ENCODE results near the gene LAMC1.

LAMC1 gene

GRCh38 chr1:183023146-183023600 is at the start of gene LAMC1:
Gene LAMC1 (plus strand): TSS chr1:183023420. CDS start chr1:183023717, 297 bp downstream.
- H3K4me3 ChIP-seq (ENCODE audit: low read depth, low read length), result peak within 1 kb of the TSS; percentile 89
- in situ Hi-C loops (cut with HindIII; ENCODE audit: low sequenced_read_pairs), result no loop called here
- TF ChIP-seq, protein P1, sequence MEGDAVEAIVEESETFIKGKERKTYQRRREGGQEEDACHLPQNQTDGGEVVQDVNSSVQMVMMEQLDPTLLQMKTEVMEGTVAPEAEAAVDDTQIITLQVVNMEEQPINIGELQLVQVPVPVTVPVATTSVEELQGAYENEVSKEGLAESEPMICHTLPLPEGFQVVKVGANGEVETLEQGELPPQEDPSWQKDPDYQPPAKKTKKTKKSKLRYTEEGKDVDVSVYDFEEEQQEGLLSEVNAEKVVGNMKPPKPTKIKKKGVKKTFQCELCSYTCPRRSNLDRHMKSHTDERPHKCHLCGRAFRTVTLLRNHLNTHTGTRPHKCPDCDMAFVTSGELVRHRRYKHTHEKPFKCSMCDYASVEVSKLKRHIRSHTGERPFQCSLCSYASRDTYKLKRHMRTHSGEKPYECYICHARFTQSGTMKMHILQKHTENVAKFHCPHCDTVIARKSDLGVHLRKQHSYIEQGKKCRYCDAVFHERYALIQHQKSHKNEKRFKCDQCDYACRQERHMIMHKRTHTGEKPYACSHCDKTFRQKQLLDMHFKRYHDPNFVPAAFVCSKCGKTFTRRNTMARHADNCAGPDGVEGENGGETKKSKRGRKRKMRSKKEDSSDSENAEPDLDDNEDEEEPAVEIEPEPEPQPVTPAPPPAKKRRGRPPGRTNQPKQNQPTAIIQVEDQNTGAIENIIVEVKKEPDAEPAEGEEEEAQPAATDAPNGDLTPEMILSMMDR (IDR thresholded peaks at IDR 0.05; ENCODE audit: low read depth, low read length, missing control alignments), result no peak
- peak; percentile 54 for DNase-seq (ENCODE audit: low read depth)

- TF ChIP-seq, protein P1 (IDR thresholded peaks at IDR 0.05; ENCODE audit: low read depth, low read length, missing control alignments), result no peak
- in situ Hi-C loops (cut with HindIII; ENCODE audit: low sequenced_read_pairs), result no loop called here
- no peak overlapping the region for H3K4me3 ChIP-seq (ENCODE audit: low read depth, low read length)
- no peak for DNase-seq (ENCODE audit: low read depth)
Observed at GRCh38 chr1:182974506-182975191, 48.6 kb upstream of the LAMC1 start.

- no peak overlapping the region for H3K4me3 ChIP-seq (ENCODE audit: low read depth, low read length)
- in situ Hi-C loops (cut with HindIII; ENCODE audit: low sequenced_read_pairs), result no loop called here
- TF ChIP-seq, protein P1 (IDR thresholded peaks at IDR 0.05; ENCODE audit: low read depth, low read length, missing control alignments), result no peak
- no peak for DNase-seq (ENCODE audit: low read depth)
Observed at GRCh38 chr1:182977480-182977879, 45.7 kb upstream of the LAMC1 start.

DNA sequence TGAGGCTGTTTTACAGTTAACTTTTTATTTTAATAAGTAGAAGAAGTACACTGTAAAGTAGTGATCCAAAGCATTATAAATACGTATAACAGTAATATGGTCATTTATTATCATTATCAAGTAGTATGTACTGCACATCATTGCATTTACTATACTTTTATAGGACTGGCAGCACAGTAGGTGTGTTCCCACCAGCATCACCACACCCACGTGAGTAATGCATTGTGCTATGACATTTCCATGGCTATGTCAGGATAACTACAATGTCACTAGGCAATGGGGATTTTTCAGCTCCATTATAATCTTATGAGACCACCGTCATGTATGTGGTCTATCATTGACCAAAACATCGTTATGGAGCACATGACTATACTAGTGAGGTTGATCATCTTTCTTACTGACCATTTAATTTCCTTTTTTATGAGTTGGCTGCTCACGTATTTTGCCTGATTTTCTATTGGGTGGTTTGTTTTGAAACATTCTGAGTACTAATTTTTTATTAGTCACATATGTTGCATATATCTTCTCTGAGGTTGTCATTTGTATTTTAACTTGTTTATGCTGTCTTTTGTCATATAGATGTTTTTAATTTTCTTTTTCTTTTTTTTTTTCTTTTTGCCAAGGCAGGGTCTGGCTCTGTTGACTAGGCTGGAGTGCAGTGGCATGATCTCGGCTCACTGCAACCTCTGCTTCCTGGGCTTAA is 44.9 kb upstream of the LAMC1 start:
- TF ChIP-seq, protein P1 (IDR thresholded peaks at IDR 0.05; ENCODE audit: low read depth, low read length, missing control alignments), result no peak
- in situ Hi-C loops (cut with HindIII; ENCODE audit: low sequenced_read_pairs), result no loop called here
- no peak for DNase-seq (ENCODE audit: low read depth)

DNA sequence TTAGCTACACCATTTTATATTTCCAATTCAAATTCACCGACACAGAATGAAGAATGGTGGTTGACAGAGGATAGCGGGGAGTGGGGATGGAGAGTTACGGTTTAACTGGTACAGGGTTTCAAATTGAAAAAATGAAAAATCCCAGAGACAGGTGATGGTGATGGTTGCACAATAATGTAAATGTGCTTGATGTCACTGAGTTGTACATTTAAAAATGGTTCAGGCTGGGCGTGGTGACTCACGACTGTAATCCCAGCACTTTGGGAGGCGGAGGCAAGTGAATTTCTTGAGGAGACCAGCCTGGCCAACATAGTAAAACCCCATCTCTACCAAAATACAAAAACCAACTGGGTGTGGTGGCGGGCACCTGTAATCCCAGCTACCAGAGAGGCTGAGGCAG is 39.1 kb upstream of the LAMC1 start:
- H3K4me3 ChIP-seq (ENCODE audit: low read depth, low read length), result no peak overlapping the region
- TF ChIP-seq, protein P1 (IDR thresholded peaks at IDR 0.05; ENCODE audit: low read depth, low read length, missing control alignments), result no peak
- in situ Hi-C loops (cut with HindIII; ENCODE audit: low sequenced_read_pairs), result no loop called here
- no peak for DNase-seq (ENCODE audit: low read depth)

More for the DNA sequence above, 44.9 kb upstream of the LAMC1 start:
- no peak overlapping the region for H3K4me3 ChIP-seq (ENCODE audit: low read depth, low read length)

- in situ Hi-C loops (cut with HindIII; ENCODE audit: low sequenced_read_pairs), result no loop called here
- DNase-seq (ENCODE audit: low read depth), result no peak
- H3K4me3 ChIP-seq (ENCODE audit: low read depth, low read length), result no peak overlapping the region
- TF ChIP-seq, protein P1 (IDR thresholded peaks at IDR 0.05; ENCODE audit: low read depth, low read length, missing control alignments), result no peak
Observed at GRCh38 chr1:182984621-182985020, 38.6 kb upstream of the LAMC1 start.

Data from astrocyte of the cerebellum (primary cell).